OCI-LY1 (cell line): ENCODE results near the gene USP28.
A peak's percentile ranks its signal among the peaks of the same experiment; 100 is the strongest.

Experiments
- H2AFZ ChIP-seq: fragments of 200-600 bp; sonication (generic), shearing (Covaris generic); 2 replicates; pipeline ENCODE4 v1.6.0; 2014; ENCODE audit warnings: antibody characterized with exemption, mild to moderate bottlenecking, low read length
- H3F3A ChIP-seq: fragments of 200-600 bp; sonication (generic), shearing (Covaris generic); 2 replicates; pipeline ENCODE4 v1.6.0; 2014; ENCODE audit warnings: mild to moderate bottlenecking, antibody characterized with exemption, low read length, moderate library complexity; ENCODE audit not compliant: insufficient read depth
- H3K27ac ChIP-seq: fragments of 200-600 bp; sonication (generic); 2 replicates; pipeline ENCODE4 v1.5.1; 2014; ENCODE audit warnings: low read length, mixed run types, mild to moderate bottlenecking, low read depth; ENCODE audit not compliant: poor library complexity, severe bottlenecking
- H3K27me3 ChIP-seq: fragments of 200-600 bp; sonication (generic); 2 replicates; pipeline ENCODE4 v1.6.0; 2014; ENCODE audit warnings: antibody characterized with exemption, mild to moderate bottlenecking, low read length, moderate library complexity; ENCODE audit not compliant: insufficient read depth
- H3K36me3 ChIP-seq: fragments of 200-600 bp; sonication (generic); 2 replicates; pipeline ENCODE4 v1.6.1; 2014; ENCODE audit warnings: mild to moderate bottlenecking, antibody characterized with exemption, low read length, moderate library complexity, mixed read lengths; ENCODE audit not compliant: insufficient read depth
- H3K4me1 ChIP-seq: fragments of 200-600 bp; sonication (generic); 2 replicates; pipeline ENCODE4 v1.5.1; 2014; ENCODE audit warnings: mild to moderate bottlenecking, low read length, moderate library complexity; ENCODE audit not compliant: insufficient read depth, severe bottlenecking
- H3K4me2 ChIP-seq: fragments of 200-600 bp; sonication (generic), shearing (Covaris generic); 2 replicates; pipeline ENCODE4 v1.6.1; 2014; ENCODE audit warnings: low read length
- H3K4me3 ChIP-seq: fragments of 200-600 bp; sonication (generic); 2 replicates; pipeline ENCODE4 v1.5.1; 2014; ENCODE audit warnings: low read length, low read depth, mild to moderate bottlenecking, mixed read lengths; ENCODE audit not compliant: poor library complexity, severe bottlenecking
- H3K79me2 ChIP-seq: fragments of 200-600 bp; shearing (Covaris generic); 2 replicates; pipeline ENCODE4 v1.6.1; 2016; ENCODE audit warnings: mixed run types, low read length, mixed read lengths; ENCODE audit not compliant: insufficient read depth
- H3K9ac ChIP-seq: fragments of 200-600 bp; sonication (generic), shearing (Covaris generic); 2 replicates; pipeline ENCODE4 v1.6.1; 2014; ENCODE audit warnings: mild to moderate bottlenecking, low read length, mixed read lengths
- H3K9me2 ChIP-seq: fragments of 200-600 bp; sonication (generic), shearing (Covaris generic); 2 replicates; pipeline ENCODE4 v1.6.1; 2014; ENCODE audit warnings: low read depth, mild to moderate bottlenecking, low read length, mixed read lengths
- H3K9me3 ChIP-seq: fragments of 200-600 bp; shearing (Covaris generic); 2 replicates; pipeline ENCODE4 v1.6.1; 2014; ENCODE audit warnings: low read length, mixed read lengths
- H4K20me1 ChIP-seq: fragments of 200-600 bp; sonication (generic), shearing (Covaris generic); 2 replicates; pipeline ENCODE4 v1.6.0; 2016; ENCODE audit warnings: mild to moderate bottlenecking, low read length; ENCODE audit not compliant: insufficient read depth
- EZH2 ChIP-seq: fragments of 200-600 bp; sonication (generic), shearing (Covaris generic); IDR thresholded peaks from 2 replicates; pipeline ENCODE4 v1.8.0; 2017; ENCODE audit warnings: borderline replicate concordance, mixed run types, mild to moderate bottlenecking, antibody characterized with exemption, low read length, moderate library complexity, mixed read lengths
- TF ChIP-seq, protein P1 (sequence below): fragments of 200-600 bp; sonication (generic), shearing (Covaris generic); IDR thresholded peaks from 2 replicates; pipeline ENCODE4 v1.5.1; 2017; ENCODE audit warnings: mild to moderate bottlenecking, antibody characterized with exemption, low read length, moderate library complexity, mixed read lengths

The USP28 gene

DNA sequence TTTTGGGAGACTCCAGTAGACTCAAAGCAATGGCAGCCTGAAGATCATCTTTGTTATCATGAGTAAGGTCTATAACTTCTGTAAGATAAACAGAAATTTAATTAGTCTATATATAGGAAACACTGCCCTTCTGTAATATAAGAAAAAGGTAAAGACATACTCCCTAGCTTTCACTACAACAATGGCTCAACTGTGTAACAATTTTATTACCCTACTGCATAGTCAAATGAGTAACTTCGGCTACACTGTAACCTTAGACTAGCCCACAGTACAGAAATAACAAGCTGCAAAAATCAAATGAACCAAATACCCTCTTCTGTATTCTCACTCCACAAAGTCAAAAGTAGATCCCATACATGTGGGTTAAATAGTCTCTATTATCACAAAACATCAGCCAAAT, 33.7 kb downstream of the USP28 start:
- Histone ChIP-seq H3K27me3 (no peaks in the 10 kb centered on the region), H3K4me3 (no peak overlapping the region), H2AFZ (no peak overlapping the region), H3K9me2 (no peaks in the 10 kb centered on the region), H3K4me1 (peaks cover 22% of the 10 kb centered on the region), H3K9me3 (no peaks in the 10 kb centered on the region), H3K27ac (no peak overlapping the region), H3K36me3 (peaks cover 33% of the 10 kb centered on the region), H4K20me1 (no peaks in the 10 kb centered on the region), H3K79me2 (no peaks in the 10 kb centered on the region), H3K9ac (no peak overlapping the region), H3K4me2 (peak overlapping the region; percentile 29; the same call in 1 of the 2 replicates), H3F3A (no peaks in the 10 kb centered on the region)
- TF ChIP-seq, protein P1, sequence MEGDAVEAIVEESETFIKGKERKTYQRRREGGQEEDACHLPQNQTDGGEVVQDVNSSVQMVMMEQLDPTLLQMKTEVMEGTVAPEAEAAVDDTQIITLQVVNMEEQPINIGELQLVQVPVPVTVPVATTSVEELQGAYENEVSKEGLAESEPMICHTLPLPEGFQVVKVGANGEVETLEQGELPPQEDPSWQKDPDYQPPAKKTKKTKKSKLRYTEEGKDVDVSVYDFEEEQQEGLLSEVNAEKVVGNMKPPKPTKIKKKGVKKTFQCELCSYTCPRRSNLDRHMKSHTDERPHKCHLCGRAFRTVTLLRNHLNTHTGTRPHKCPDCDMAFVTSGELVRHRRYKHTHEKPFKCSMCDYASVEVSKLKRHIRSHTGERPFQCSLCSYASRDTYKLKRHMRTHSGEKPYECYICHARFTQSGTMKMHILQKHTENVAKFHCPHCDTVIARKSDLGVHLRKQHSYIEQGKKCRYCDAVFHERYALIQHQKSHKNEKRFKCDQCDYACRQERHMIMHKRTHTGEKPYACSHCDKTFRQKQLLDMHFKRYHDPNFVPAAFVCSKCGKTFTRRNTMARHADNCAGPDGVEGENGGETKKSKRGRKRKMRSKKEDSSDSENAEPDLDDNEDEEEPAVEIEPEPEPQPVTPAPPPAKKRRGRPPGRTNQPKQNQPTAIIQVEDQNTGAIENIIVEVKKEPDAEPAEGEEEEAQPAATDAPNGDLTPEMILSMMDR, result no peak
- no peak for TF ChIP-seq EZH2

DNA sequence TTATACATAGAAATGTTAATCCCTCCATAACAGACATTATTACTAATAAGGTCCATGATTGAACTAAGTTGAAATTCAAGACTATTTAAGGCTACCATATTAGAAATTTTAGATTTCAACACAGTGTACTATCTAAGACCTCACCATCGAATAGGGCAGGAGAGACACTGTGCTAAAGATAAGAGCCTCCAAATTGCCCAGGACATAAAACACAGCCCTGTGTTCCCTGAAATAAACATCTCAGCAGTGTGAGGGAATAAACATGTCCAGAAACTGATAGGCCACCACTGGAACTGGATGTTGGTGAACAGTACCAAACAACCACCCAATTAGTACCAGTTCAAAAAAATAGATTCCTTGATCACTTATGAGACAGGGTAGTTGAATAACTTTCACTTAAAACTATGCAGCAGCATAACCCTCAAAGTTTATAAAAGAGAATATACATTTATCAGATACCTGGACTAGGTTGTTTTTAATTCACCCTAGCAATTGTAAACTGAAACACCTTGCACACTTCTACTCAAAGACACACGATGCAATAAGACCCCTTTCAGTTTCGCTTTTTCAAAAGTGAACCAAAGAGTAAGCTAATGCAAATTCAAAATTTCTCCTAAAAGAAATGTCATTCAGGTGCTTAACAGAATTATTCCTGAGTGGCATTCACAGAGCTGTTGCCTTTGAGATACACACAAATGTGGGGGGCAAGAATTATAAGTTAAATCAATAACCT, 34.3 kb downstream of the USP28 start:
- Histone ChIP-seq H3K4me2 (peak overlapping the region; percentile 29; the same call in 1 of the 2 replicates), H3K36me3 (peaks cover 33% of the 10 kb centered on the region), H3K27ac (peak overlapping the region; percentile 17), H3K9ac (no peak overlapping the region), H3K27me3 (no peaks in the 10 kb centered on the region), H3K4me3 (no peak overlapping the region), H3K4me1 (peaks cover 22% of the 10 kb centered on the region), H2AFZ (no peak overlapping the region), H3K9me3 (no peaks in the 10 kb centered on the region), H3K79me2 (no peaks in the 10 kb centered on the region), H3F3A (no peaks in the 10 kb centered on the region), H4K20me1 (no peaks in the 10 kb centered on the region), H3K9me2 (no peaks in the 10 kb centered on the region)
- TF ChIP-seq, protein P1, result no peak
- TF ChIP-seq EZH2, result no peak

DNA sequence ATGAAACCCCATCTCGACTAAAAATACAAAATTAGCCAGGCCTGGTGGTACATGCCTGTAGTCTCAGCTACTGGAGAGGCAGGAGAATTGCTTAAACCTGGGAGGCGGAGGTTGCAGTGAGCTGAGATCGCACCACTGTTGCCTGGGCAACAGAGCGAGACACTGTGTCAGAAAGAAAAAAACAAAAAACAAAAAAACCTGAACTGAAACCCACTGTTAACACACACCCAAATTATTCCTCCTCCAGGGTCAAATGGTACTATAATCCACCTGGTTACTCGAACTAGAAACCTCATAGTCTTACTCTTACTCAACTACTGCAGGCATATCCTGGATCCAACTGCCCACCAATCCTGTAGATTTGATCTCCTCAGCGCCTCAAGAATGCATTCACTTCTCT, 35.5 kb downstream of the USP28 start:
- H3K27ac ChIP-seq, result peak overlapping the region; percentile 61
- no peak overlapping the region for H3K9ac ChIP-seq
- H4K20me1 ChIP-seq, result no peaks in the 10 kb centered on the region
- TF ChIP-seq EZH2, result no peak
- TF ChIP-seq, protein P1, result no peak
- H3K9me2 ChIP-seq, result no peaks in the 10 kb centered on the region
- H3K4me3 ChIP-seq, result no peak overlapping the region
- no peaks in the 10 kb centered on the region for H3F3A ChIP-seq
- H3K36me3 ChIP-seq, result peaks cover 33% of the 10 kb centered on the region
- peaks cover 22% of the 10 kb centered on the region for H3K4me1 ChIP-seq
- no peaks in the 10 kb centered on the region for H3K79me2 ChIP-seq
- H3K27me3 ChIP-seq, result no peaks in the 10 kb centered on the region
- no peaks in the 10 kb centered on the region for H3K9me3 ChIP-seq
- no peak overlapping the region for H2AFZ ChIP-seq
- no peak overlapping the region for H3K4me2 ChIP-seq
